SU-DHL-6 (cell line): ENCODE data around the gene PLEKHA6.

ENCODE experiments used
- H2AFZ ChIP-seq: fragments of 200-600 bp; sonication (generic); 2 replicates; pipeline ENCODE4 v1.6.1; 2014; ENCODE audit warnings: low read depth, mild to moderate bottlenecking, moderate library complexity, mixed read lengths, antibody characterized with exemption, low read length; ENCODE audit not compliant: severe bottlenecking
- H3F3A ChIP-seq: fragments of 200-600 bp; shearing (Covaris generic); 2 replicates; pipeline ENCODE4 v1.6.0; 2016; ENCODE audit warnings: antibody characterized with exemption, mild to moderate bottlenecking; ENCODE audit not compliant: insufficient read depth
- H3K27ac ChIP-seq: fragments of 200-600 bp; sonication (generic); 2 replicates; pipeline ENCODE4 v1.5.1; 2016; ENCODE audit warnings: low read depth, mild to moderate bottlenecking, low read length, moderate library complexity, mixed read lengths
- H3K27me3 ChIP-seq: fragments of 200-600 bp; sonication (generic), shearing (Covaris generic); 2 replicates; pipeline ENCODE4 v1.6.0; 2014; ENCODE audit warnings: mild to moderate bottlenecking, low read length
- H3K36me3 ChIP-seq: fragments of 200-600 bp; sonication (generic); 2 replicates; pipeline ENCODE4 v1.6.1; 2014; ENCODE audit warnings: mild to moderate bottlenecking, low read length, mixed read lengths
- H3K4me2 ChIP-seq: fragments of 300-600, 200-600 bp; shearing (Covaris generic), sonication (generic); 2 replicates; pipeline ENCODE4 v1.6.0; 2014; ENCODE audit warnings: low read length, low read depth, mild to moderate bottlenecking; ENCODE audit not compliant: poor library complexity, severe bottlenecking
- H3K4me3 ChIP-seq: fragments of 200-600 bp; sonication (generic); 2 replicates; pipeline ENCODE4 v1.5.1; 2014; ENCODE audit warnings: antibody characterized with exemption, low read length, mild to moderate bottlenecking, mixed read lengths; ENCODE audit not compliant: insufficient read depth, poor library complexity, severe bottlenecking
- H3K79me2 ChIP-seq: fragments of 200-600 bp; sonication (generic); 2 replicates; pipeline ENCODE4 v1.6.1; 2014; ENCODE audit warnings: mild to moderate bottlenecking, low read length, moderate library complexity; ENCODE audit not compliant: insufficient read depth
- H3K9ac ChIP-seq: fragments of 200-600 bp; sonication (generic); 2 replicates; pipeline ENCODE4 v1.7.0; 2014; ENCODE audit warnings: mild to moderate bottlenecking, low read length
- H3K9me2 ChIP-seq: fragments of 200-600 bp; sonication (generic); replicated peaks from 2 replicates; pipeline ENCODE4 v1.6.1; 2014; ENCODE audit warnings: low read length; ENCODE audit not compliant: insufficient read depth
- H3K9me3 ChIP-seq: fragments of 200-600 bp; sonication (generic); 2 replicates; pipeline ENCODE4 v1.6.1; 2014; ENCODE audit warnings: low read length, mixed read lengths; ENCODE audit not compliant: insufficient read depth
- H4K20me1 ChIP-seq: fragments of 200-600 bp; sonication (generic); 2 replicates; pipeline ENCODE4 v1.6.1; 2014; ENCODE audit warnings: low read depth, mild to moderate bottlenecking, antibody characterized with exemption, low read length, moderate library complexity, mixed read lengths
- CTCF ChIP-seq: fragments of 200-600 bp; sonication (generic); IDR thresholded peaks from one replicate; pipeline ENCODE4 v1.5.1; 2017; ENCODE audit warnings: antibody characterized with exemption, mild to moderate bottlenecking, low read length, moderate library complexity; ENCODE audit not compliant: insufficient read depth, poor library complexity, severe bottlenecking
- EZH2phosphoT487 ChIP-seq: fragments of 200-600 bp; sonication (generic), shearing (Covaris generic); conservative IDR thresholded peaks from 2 replicates; pipeline ENCODE4 v1.6.1; 2018; ENCODE audit warnings: mild to moderate bottlenecking, antibody characterized with exemption, low read length, moderate library complexity, mixed read lengths

PLEKHA6 gene

GRCh38 chr1:204204944-204205343 lies 154.8 kb downstream of the PLEKHA6 start:
- no peak overlapping the region for H3K4me2 ChIP-seq
- no peak overlapping the region for H3K4me3 ChIP-seq
- no peaks in the 10 kb centered on the region for H3K27me3 ChIP-seq
- no peak overlapping the region for H3K27ac ChIP-seq
- no peak for TF ChIP-seq CTCF
- TF ChIP-seq EZH2phosphoT487, result no peak
- no peak overlapping the region for H3K9ac ChIP-seq
- no peaks in the 10 kb centered on the region for H3K36me3 ChIP-seq
- no peaks in the 10 kb centered on the region for H4K20me1 ChIP-seq
- H3F3A ChIP-seq, result no peaks in the 10 kb centered on the region
- no peaks in the 10 kb centered on the region for H3K9me3 ChIP-seq
- no peaks in the 10 kb centered on the region for H3K9me2 ChIP-seq
- no peaks in the 10 kb centered on the region for H3K79me2 ChIP-seq
- no peak overlapping the region for H2AFZ ChIP-seq

- Histone ChIP-seq H3K4me3 (no peak overlapping the region), H3K9me3 (no peaks in the 10 kb centered on the region), H3K27me3 (no peaks in the 10 kb centered on the region), H4K20me1 (no peaks in the 10 kb centered on the region), H3K9me2 (no peaks in the 10 kb centered on the region), H3K4me2 (no peak overlapping the region), H3K27ac (no peak overlapping the region), H3K9ac (no peak overlapping the region), H3F3A (no peaks in the 10 kb centered on the region), H3K36me3 (no peaks in the 10 kb centered on the region), H3K79me2 (no peaks in the 10 kb centered on the region), H2AFZ (no peak overlapping the region)
- no peak for TF ChIP-seq EZH2phosphoT487
- no peak for TF ChIP-seq CTCF
These were observed 156.4 kb downstream of the PLEKHA6 start for GRCh38 chr1:204203206-204203767.

- Histone ChIP-seq H3F3A (no peaks in the 10 kb centered on the region), H3K79me2 (no peaks in the 10 kb centered on the region), H3K9me2 (no peaks in the 10 kb centered on the region), H3K36me3 (no peaks in the 10 kb centered on the region), H3K27me3 (no peaks in the 10 kb centered on the region), H2AFZ (no peak overlapping the region), H4K20me1 (no peaks in the 10 kb centered on the region), H3K4me2 (no peak overlapping the region), H3K9ac (no peak overlapping the region), H3K27ac (no peak overlapping the region), H3K4me3 (no peak overlapping the region), H3K9me3 (no peaks in the 10 kb centered on the region)
- TF ChIP-seq CTCF (no peak), EZH2phosphoT487 (no peak)
These were observed 157.2 kb downstream of the PLEKHA6 start for GRCh38 chr1:204202481-204202880.
